ENCODE data around the gene CHCHD6. TPM values are rescaled to one million over a fixed set of nuclear protein-coding genes. Genes with fewer than 3 reads are reported as not detected.
A peak's percentile ranks its signal among the peaks of the same experiment; 100 is the strongest.

Gene CHCHD6
- total RNA-seq, 4 donors from 2014 or later: 13.4 to 22.0 (median 16.1) TPM

GRCh38 chr3:126720596-126720995 is 16.6 kb downstream of the CHCHD6 start:
- DNase-seq (ENCODE audit: low spot score in 2 of 2): no peak
- WGBS: 89% methylated on average over 5 of the region's 5 CpGs

GRCh38 chr3:126721246-126721645 is 17.2 kb downstream of the CHCHD6 start:
- TF ChIP-seq POLR2AphosphoS5 (IDR thresholded peaks at IDR 0.05) (no peak), EP300 (IDR thresholded peaks at IDR 0.05) (no peak), POLR2A (IDR thresholded peaks at IDR 0.05) (no peak)
- TF ChIP-seq, protein P1, sequence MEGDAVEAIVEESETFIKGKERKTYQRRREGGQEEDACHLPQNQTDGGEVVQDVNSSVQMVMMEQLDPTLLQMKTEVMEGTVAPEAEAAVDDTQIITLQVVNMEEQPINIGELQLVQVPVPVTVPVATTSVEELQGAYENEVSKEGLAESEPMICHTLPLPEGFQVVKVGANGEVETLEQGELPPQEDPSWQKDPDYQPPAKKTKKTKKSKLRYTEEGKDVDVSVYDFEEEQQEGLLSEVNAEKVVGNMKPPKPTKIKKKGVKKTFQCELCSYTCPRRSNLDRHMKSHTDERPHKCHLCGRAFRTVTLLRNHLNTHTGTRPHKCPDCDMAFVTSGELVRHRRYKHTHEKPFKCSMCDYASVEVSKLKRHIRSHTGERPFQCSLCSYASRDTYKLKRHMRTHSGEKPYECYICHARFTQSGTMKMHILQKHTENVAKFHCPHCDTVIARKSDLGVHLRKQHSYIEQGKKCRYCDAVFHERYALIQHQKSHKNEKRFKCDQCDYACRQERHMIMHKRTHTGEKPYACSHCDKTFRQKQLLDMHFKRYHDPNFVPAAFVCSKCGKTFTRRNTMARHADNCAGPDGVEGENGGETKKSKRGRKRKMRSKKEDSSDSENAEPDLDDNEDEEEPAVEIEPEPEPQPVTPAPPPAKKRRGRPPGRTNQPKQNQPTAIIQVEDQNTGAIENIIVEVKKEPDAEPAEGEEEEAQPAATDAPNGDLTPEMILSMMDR (IDR thresholded peaks at IDR 0.05): no peak
- H3K4me1 ChIP-seq: no peaks in the 10 kb centered on the region
- no peaks in the 10 kb centered on the region for H3K27me3 ChIP-seq
- H3K36me3 ChIP-seq: no peaks in the 10 kb centered on the region
- no peak overlapping the region for H3K4me3 ChIP-seq
- H3K27ac ChIP-seq: no peak overlapping the region
- H3K9me3 ChIP-seq: no peaks in the 10 kb centered on the region
- no peak for DNase-seq (ENCODE audit: low spot score in 2 of 2)
- 59% methylated on average over 10 of the region's 10 CpGs for WGBS

More at GRCh38 chr3:126720596-126720995, 16.6 kb downstream of the CHCHD6 start:
- no peaks in the 10 kb centered on the region for H3K9me3 ChIP-seq
- H3K36me3 ChIP-seq: no peaks in the 10 kb centered on the region
- TF ChIP-seq EP300 (IDR thresholded peaks at IDR 0.05): no peak
- TF ChIP-seq, protein P1 (IDR thresholded peaks at IDR 0.05): no peak
- TF ChIP-seq POLR2AphosphoS5 (IDR thresholded peaks at IDR 0.05): no peak
- TF ChIP-seq POLR2A (IDR thresholded peaks at IDR 0.05): no peak
- no peaks in the 10 kb centered on the region for H3K4me1 ChIP-seq
- H3K27me3 ChIP-seq: no peaks in the 10 kb centered on the region
- no peak overlapping the region for H3K27ac ChIP-seq
- H3K4me3 ChIP-seq: no peak overlapping the region

DNA sequence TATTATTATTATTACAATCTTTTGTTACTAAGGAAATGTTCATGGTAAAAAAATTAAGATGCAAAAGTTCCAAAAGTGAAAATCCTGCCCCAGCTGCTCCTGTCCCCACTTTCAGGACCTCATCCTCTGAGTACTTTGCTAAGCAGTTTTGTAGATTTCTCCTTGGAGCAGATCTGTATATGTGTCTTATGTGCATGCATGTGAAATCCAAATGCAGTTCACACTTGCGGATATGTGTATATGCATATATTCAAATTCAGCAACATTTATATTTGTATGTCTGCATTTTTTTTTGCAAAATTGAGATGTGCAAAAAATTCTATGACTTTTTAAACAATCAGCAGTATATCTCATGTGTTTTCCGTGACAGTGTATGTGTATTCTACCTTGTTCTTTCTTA is 19.2 kb downstream of the CHCHD6 start:
- H3K9me3 ChIP-seq: no peaks in the 10 kb centered on the region
- H3K4me3 ChIP-seq: no peak overlapping the region
- peaks cover 10% of the 10 kb centered on the region for H3K36me3 ChIP-seq
- TF ChIP-seq, protein P1 (IDR thresholded peaks at IDR 0.05): no peak
- TF ChIP-seq POLR2AphosphoS5 (IDR thresholded peaks at IDR 0.05) (no peak), EP300 (IDR thresholded peaks at IDR 0.05) (no peak), POLR2A (IDR thresholded peaks at IDR 0.05) (no peak)
- no peak for DNase-seq (ENCODE audit: low spot score in 2 of 2)
- H3K27ac ChIP-seq: no peak overlapping the region
- WGBS: 100% methylated on average over 2 of the region's 2 CpGs
- no peaks in the 10 kb centered on the region for H3K27me3 ChIP-seq
- no peaks in the 10 kb centered on the region for H3K4me1 ChIP-seq

DNA sequence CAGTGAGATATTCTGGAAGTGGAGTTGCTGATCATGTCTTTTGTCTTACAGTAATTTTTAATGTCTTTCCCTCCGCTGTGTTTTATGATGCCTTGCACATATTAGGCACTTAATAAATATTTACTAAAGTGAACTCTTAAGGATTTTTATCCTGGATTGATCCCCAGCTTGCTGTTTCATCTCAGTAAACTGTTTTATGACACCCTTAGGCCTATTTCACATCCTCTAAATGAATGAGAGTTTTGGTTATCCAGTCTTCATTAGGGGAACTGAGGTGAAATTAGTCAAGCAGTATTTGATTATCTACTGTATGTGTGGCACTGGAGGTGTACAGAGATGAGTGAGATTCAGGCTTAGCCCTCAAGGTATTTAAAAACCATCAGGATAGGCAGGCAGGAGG is 19.8 kb downstream of the CHCHD6 start:
- WGBS: 100% methylated on average over 1 of the region's 1 CpG

GRCh38 chr3:126728680-126729079 is 24.6 kb downstream of the CHCHD6 start:
- H3K27ac ChIP-seq: no peak overlapping the region
- no peaks in the 10 kb centered on the region for H3K9me3 ChIP-seq
- no peaks in the 10 kb centered on the region for H3K27me3 ChIP-seq
- H3K4me1 ChIP-seq: no peaks in the 10 kb centered on the region
- no peak overlapping the region for H3K4me3 ChIP-seq
- DNase-seq (ENCODE audit: low spot score in 2 of 2): no peak
- H3K36me3 ChIP-seq: peaks cover 23% of the 10 kb centered on the region
- no peak for TF ChIP-seq POLR2A (IDR thresholded peaks at IDR 0.05)
- WGBS: 100% methylated on average over 1 of the region's 1 CpG

More for the DNA sequence above, 19.8 kb downstream of the CHCHD6 start:
- Histone ChIP-seq H3K27ac (no peak overlapping the region), H3K27me3 (no peaks in the 10 kb centered on the region), H3K9me3 (no peaks in the 10 kb centered on the region), H3K36me3 (peaks cover 12% of the 10 kb centered on the region), H3K4me3 (no peak overlapping the region), H3K4me1 (no peaks in the 10 kb centered on the region)
- TF ChIP-seq POLR2AphosphoS5 (IDR thresholded peaks at IDR 0.05) (no peak), EP300 (IDR thresholded peaks at IDR 0.05) (no peak), POLR2A (IDR thresholded peaks at IDR 0.05) (no peak)
- TF ChIP-seq, protein P1 (IDR thresholded peaks at IDR 0.05): no peak
- no peak for DNase-seq (ENCODE audit: low spot score in 2 of 2)

DNA sequence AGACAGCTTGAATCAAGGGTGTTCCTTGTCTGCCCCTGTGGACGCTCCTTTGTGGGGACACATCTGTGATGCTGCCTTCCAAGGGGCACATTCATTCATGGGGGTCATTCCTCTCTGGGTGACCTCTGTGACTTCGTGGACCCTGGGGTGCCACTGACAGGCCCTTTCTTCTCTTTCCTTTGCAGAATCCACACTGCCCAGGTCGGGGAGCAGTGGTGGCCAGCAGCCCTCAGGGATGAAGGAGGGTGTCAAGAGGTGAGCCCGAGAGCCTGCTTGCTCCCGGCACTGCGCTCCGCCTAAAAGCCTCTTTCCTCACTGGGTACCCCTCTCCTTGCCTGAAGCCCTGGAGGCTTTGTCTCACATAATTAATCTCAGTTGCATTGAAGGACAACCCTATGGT is 26.3 kb downstream of the CHCHD6 start:
- peaks cover 29% of the 10 kb centered on the region for H3K36me3 ChIP-seq
- no peaks in the 10 kb centered on the region for H3K27me3 ChIP-seq
- H3K9me3 ChIP-seq: no peaks in the 10 kb centered on the region
- no peak for TF ChIP-seq EP300 (IDR thresholded peaks at IDR 0.05)
- no peak for TF ChIP-seq POLR2AphosphoS5 (IDR thresholded peaks at IDR 0.05)
- TF ChIP-seq, protein P1 (IDR thresholded peaks at IDR 0.05): no peak
- TF ChIP-seq POLR2A (IDR thresholded peaks at IDR 0.05): no peak
- no peak overlapping the region for H3K27ac ChIP-seq
- no peak overlapping the region for H3K4me3 ChIP-seq
- 94% methylated on average over 7 of the region's 7 CpGs for WGBS
- peak in 1 of 2 donors; percentile 45 for DNase-seq (ENCODE audit: low spot score in 2 of 2)
- H3K4me1 ChIP-seq: no peaks in the 10 kb centered on the region
